Ishikawa (cell line): Measurements from ENCODE around the gene SEMA5A.

Source experiments
- CEBPB ChIP-seq: IDR thresholded peaks from 2 replicates; pipeline ENCODE4 v1.6.1; 2012
- CREB1 ChIP-seq: IDR thresholded peaks from 2 replicates; pipeline ENCODE4 v1.6.1; 2012; ENCODE audit warnings: low read depth
- EGR1 ChIP-seq: IDR thresholded peaks from 2 replicates; pipeline ENCODE4 v1.6.1; 2012
- EP300 ChIP-seq: IDR thresholded peaks from 2 replicates; pipeline ENCODE4 v1.6.1; 2012; ENCODE audit warnings: borderline replicate concordance
- FOXM1 ChIP-seq: IDR thresholded peaks from 2 replicates; pipeline ENCODE4 v1.6.1; 2012; ENCODE audit warnings: low read depth, borderline replicate concordance
- NFIC ChIP-seq: IDR thresholded peaks from 2 replicates; pipeline ENCODE4 v1.6.1; 2012
- RAD21 ChIP-seq: IDR thresholded peaks from 2 replicates; pipeline ENCODE4 v1.6.1; 2012; ENCODE audit warnings: low read depth
- TAF1 ChIP-seq: IDR thresholded peaks from 2 replicates; pipeline ENCODE4 v1.6.1; 2012; ENCODE audit warnings: low read depth, mild to moderate bottlenecking
- TCF12 ChIP-seq: IDR thresholded peaks from 2 replicates; pipeline ENCODE4 v1.6.1; 2012; ENCODE audit warnings: low read depth
- TEAD4 ChIP-seq: IDR thresholded peaks from 2 replicates; pipeline ENCODE4 v1.6.1; 2012
- YY1 ChIP-seq: IDR thresholded peaks from 2 replicates; pipeline ENCODE4 v1.6.1; 2012; ENCODE audit warnings: low read depth
- ZBTB7A ChIP-seq: IDR thresholded peaks from 2 replicates; pipeline ENCODE4 v1.6.1; 2012; ENCODE audit warnings: low read depth
- TF ChIP-seq, protein P1 (sequence below): IDR thresholded peaks from 2 replicates; pipeline ENCODE4 v1.6.1; 2012
- TF ChIP-seq, protein P2 (sequence below): IDR thresholded peaks from 2 replicates; pipeline ENCODE4 v1.6.1; 2012
- TF ChIP-seq, protein P3 (sequence below): IDR thresholded peaks from 2 replicates; pipeline ENCODE4 v1.6.1; 2012; ENCODE audit warnings: low read depth, mild to moderate bottlenecking

SEMA5A gene

DNA sequence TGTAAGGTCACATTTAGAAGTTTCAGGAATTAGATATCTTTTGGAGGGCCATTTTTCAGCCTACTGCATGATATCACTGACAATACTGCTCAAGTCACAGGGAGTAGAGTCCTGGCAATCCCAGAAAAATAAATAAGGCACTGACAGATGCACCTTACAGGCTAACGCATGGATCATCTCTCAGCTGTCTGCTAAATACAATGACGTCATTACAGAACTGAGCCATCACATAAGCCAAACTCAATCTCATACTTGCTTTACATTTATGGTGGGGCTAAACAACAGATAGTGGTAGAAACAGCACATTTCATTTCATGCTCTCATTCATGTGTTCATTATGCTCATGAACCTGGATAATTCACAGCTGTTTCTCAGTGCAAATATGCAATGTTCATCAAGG, 243.7 kb downstream of the SEMA5A start:
- TF ChIP-seq EGR1 = no peak
- no peak for TF ChIP-seq RAD21
- no peak for TF ChIP-seq CEBPB
- no peak for TF ChIP-seq CREB1
- no peak for TF ChIP-seq TCF12
- no peak for TF ChIP-seq NFIC
- TF ChIP-seq, protein P1, sequence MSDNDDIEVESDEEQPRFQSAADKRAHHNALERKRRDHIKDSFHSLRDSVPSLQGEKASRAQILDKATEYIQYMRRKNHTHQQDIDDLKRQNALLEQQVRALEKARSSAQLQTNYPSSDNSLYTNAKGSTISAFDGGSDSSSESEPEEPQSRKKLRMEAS = no peak
- TF ChIP-seq ZBTB7A = no peak
- TF ChIP-seq TAF1 = no peak
- TF ChIP-seq FOXM1 = no peak
- no peak for TF ChIP-seq EP300
- TF ChIP-seq, protein P2, sequence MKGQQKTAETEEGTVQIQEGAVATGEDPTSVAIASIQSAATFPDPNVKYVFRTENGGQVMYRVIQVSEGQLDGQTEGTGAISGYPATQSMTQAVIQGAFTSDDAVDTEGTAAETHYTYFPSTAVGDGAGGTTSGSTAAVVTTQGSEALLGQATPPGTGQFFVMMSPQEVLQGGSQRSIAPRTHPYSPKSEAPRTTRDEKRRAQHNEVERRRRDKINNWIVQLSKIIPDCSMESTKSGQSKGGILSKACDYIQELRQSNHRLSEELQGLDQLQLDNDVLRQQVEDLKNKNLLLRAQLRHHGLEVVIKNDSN = no peak
- no peak for TF ChIP-seq YY1
- TF ChIP-seq TEAD4 = no peak
- TF ChIP-seq, protein P3, sequence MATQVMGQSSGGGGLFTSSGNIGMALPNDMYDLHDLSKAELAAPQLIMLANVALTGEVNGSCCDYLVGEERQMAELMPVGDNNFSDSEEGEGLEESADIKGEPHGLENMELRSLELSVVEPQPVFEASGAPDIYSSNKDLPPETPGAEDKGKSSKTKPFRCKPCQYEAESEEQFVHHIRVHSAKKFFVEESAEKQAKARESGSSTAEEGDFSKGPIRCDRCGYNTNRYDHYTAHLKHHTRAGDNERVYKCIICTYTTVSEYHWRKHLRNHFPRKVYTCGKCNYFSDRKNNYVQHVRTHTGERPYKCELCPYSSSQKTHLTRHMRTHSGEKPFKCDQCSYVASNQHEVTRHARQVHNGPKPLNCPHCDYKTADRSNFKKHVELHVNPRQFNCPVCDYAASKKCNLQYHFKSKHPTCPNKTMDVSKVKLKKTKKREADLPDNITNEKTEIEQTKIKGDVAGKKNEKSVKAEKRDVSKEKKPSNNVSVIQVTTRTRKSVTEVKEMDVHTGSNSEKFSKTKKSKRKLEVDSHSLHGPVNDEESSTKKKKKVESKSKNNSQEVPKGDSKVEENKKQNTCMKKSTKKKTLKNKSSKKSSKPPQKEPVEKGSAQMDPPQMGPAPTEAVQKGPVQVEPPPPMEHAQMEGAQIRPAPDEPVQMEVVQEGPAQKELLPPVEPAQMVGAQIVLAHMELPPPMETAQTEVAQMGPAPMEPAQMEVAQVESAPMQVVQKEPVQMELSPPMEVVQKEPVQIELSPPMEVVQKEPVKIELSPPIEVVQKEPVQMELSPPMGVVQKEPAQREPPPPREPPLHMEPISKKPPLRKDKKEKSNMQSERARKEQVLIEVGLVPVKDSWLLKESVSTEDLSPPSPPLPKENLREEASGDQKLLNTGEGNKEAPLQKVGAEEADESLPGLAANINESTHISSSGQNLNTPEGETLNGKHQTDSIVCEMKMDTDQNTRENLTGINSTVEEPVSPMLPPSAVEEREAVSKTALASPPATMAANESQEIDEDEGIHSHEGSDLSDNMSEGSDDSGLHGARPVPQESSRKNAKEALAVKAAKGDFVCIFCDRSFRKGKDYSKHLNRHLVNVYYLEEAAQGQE = no peak

DNA sequence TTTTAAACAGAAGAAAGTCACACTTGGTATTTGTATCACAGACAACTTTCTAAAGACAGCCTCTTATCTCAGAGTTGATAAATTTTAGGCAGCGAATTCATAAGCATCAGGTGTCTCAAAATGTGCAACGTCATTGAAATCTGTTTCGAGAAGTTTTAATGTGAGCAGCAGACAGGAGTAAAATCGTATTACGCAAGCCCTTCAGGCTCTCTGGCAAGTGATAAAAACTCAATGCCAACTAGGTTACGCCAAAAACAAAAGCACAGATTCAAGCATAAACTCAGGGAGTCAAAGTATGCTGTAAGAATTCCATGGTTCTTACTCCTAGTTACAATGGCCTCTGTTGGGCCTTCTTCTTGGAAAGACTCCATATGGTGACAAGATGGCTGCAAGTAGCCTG, 244.7 kb downstream of the SEMA5A start:
- TF ChIP-seq YY1 (no peak), FOXM1 (no peak), CEBPB (no peak), EGR1 (no peak), TAF1 (no peak), RAD21 (no peak), NFIC (no peak), ZBTB7A (no peak), TCF12 (no peak), CREB1 (no peak)
- TF ChIP-seq, protein P1 = no peak
- TF ChIP-seq, protein P2 = no peak
- TF ChIP-seq, protein P3 = no peak

DNA sequence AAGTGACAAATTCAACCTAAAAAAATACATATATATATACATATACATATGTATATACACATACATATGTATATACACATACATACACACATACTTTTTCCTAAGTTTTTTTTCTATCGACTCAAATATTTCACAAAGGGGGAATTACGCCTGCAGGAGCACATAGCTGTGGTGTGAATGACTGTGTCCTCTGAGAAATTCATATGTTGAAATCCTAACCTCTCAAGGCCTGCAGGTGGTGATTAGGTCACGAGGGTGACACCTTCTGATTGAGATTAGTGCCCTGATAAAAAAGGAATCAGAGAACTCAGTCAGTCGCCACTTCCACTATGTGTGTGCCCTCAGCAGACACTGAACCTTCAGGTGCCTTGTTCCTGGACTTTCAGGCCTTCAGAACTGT, 248.7 kb downstream of the SEMA5A start:
- TF ChIP-seq ZBTB7A (no peak), FOXM1 (no peak), EGR1 (no peak), TEAD4 (no peak), EP300 (no peak), TAF1 (no peak), NFIC (no peak)
- TF ChIP-seq, protein P2 = no peak

DNA sequence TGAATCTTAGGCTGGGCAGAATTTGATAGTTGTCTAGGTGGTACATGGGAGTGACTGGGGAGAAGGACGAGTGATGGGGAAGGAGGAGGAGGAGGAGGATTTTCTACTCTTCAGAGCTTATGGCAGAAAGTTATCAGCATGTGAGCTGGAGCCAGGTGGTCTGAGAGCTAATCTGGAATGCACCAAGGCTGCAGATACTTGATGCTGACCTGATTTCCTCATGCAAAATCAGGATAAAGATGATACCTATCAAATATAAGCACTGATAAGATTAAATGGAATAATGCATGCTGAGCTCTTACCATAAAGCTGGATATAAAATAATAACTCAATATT, 250.4 kb downstream of the SEMA5A start:
- TF ChIP-seq TEAD4 = no peak
- no peak for TF ChIP-seq NFIC
- TF ChIP-seq, protein P2 = no peak
- no peak for TF ChIP-seq EP300
- no peak for TF ChIP-seq RAD21
- TF ChIP-seq EGR1 = no peak
- TF ChIP-seq CEBPB = no peak
- TF ChIP-seq ZBTB7A = no peak
- TF ChIP-seq TCF12 = no peak
- TF ChIP-seq FOXM1 = no peak
- TF ChIP-seq, protein P1 = no peak
- no peak for TF ChIP-seq CREB1
- TF ChIP-seq YY1 = no peak
- TF ChIP-seq TAF1 = no peak
- TF ChIP-seq, protein P3 = no peak
